CD8-positive, alpha-beta memory T cell (primary cell): ENCODE data around the gene MACF1. TPM values are rescaled to one million over a fixed set of nuclear protein-coding genes. Genes with fewer than 3 reads are reported as not detected.

ENCODE experiments used
- CTCF ChIA-PET: fragments of 350-600 bp; sonication (Branson Sonifier 250); formaldehyde crosslinking; loops from one replicate; lab custom pipeline; 2021; ENCODE audit warnings: antibody characterized with exemption; lab: Charles Lee
- POLR2A ChIA-PET: fragments of 350-600 bp; sonication (Branson Sonifier 250); formaldehyde crosslinking; loops from one replicate; lab custom pipeline; 2021; ENCODE audit warnings: antibody characterized with exemption; lab: Charles Lee
- DNase-seq, 5 donors: peaks; one replicate each; pipeline versions ENCODE4 v3.0.0 to v3.0.0-alpha.2; 2020 to 2022; ENCODE audit warnings: mixed read lengths in 1 of 5
- H3K27ac ChIP-seq: one replicate; pipeline ENCODE4 v1.7.0; 2013; ENCODE audit warnings: low read depth, mild to moderate bottlenecking, low read length, moderate library complexity
- H3K27me3 ChIP-seq: 2 replicates; pipeline ENCODE4 v1.7.0; 2013; ENCODE audit warnings: low read length, mild to moderate bottlenecking; ENCODE audit not compliant: insufficient read depth, poor library complexity, severe bottlenecking
- H3K36me3 ChIP-seq: 2 replicates; pipeline ENCODE4 v1.7.0; 2013; ENCODE audit warnings: mild to moderate bottlenecking, low read length, moderate library complexity; ENCODE audit not compliant: insufficient read depth
- H3K4me1 ChIP-seq: 2 replicates; pipeline ENCODE4 v1.7.0; 2013; ENCODE audit warnings: mild to moderate bottlenecking, low read length, moderate library complexity; ENCODE audit not compliant: insufficient read depth
- H3K4me3 ChIP-seq: 2 replicates; pipeline ENCODE4 v1.7.0; 2013; ENCODE audit warnings: mild to moderate bottlenecking, low read length
- H3K9me3 ChIP-seq: 2 replicates; pipeline ENCODE4 v1.7.0; 2013; ENCODE audit warnings: mild to moderate bottlenecking, low read length
- H3K27ac Mint-ChIP-seq, 8 donors: one replicate each; pipeline ENCODE4 v1.8.0; 2020 to 2021; ENCODE audit warnings: mixed read lengths in 8 of 8, mild to moderate bottlenecking in 6 of 8, inconsistent platforms in 3 of 8, moderate library complexity in 3 of 8
- H3K27me3 Mint-ChIP-seq, 2 donors: one replicate each; pipeline ENCODE4 v1.8.0; 2020 to 2021; ENCODE audit warnings: mixed read lengths in 2 of 2, mild to moderate bottlenecking in 1 of 2, moderate library complexity in 1 of 2
- H3K36me3 Mint-ChIP-seq, 3 donors: one replicate each; pipeline ENCODE4 v1.8.0; 2020 to 2021; ENCODE audit warnings: mixed read lengths in 3 of 3, inconsistent platforms in 1 of 3, mild to moderate bottlenecking in 1 of 3
- H3K4me1 Mint-ChIP-seq, 3 donors: one replicate each; pipeline ENCODE4 v1.8.0; 2020 to 2021; ENCODE audit warnings: mixed read lengths in 3 of 3, inconsistent platforms in 1 of 3, mild to moderate bottlenecking in 1 of 3
- H3K4me3 Mint-ChIP-seq, 7 donors: one replicate each; pipeline ENCODE4 v1.8.0; 2020 to 2021; ENCODE audit warnings: mixed read lengths in 7 of 7, mild to moderate bottlenecking in 6 of 7, moderate library complexity in 4 of 7, inconsistent platforms in 2 of 7
- H3K9me3 Mint-ChIP-seq, 5 donors: one replicate each; pipeline ENCODE4 v1.8.0; 2020 to 2022; ENCODE audit warnings: mixed read lengths in 5 of 5, mild to moderate bottlenecking in 3 of 5, moderate library complexity in 2 of 5, inconsistent platforms in 1 of 5
- polyA plus RNA-seq: library from polyadenylated mRNA; unstranded; fragments of 300-500 nt; fragmentation: Illumina TruSeq; gene quantifications from one replicate; pipeline ENCODE4 v1.2.3, GENCODE V29; 2021
- total RNA-seq, 2 experiments: library from RNA; stranded (reverse); gene quantifications; one replicate each; pipeline ENCODE4 v1.2.3, GENCODE V29; 2021

Gene MACF1
- total and polyA plus RNA-seq, 3 experiments from 2014 or later: 87.6 to 154 (median 151) TPM

GRCh38 chr1:39184354-39184818 is 20.1 kb upstream of the MACF1 start:
- Histone ChIP-seq H3K36me3 (no peaks in the 10 kb centered on the region), H3K4me3 (no peak overlapping the region), H3K4me1 (peaks cover 20% of the 10 kb centered on the region), H3K27me3 (no peaks in the 10 kb centered on the region), H3K9me3 (no peaks in the 10 kb centered on the region), H3K27ac (peak overlapping the region; percentile 4)
- Mint-ChIP-seq H3K27me3 (peaks cover 0 to 2% of the 10 kb centered on the region in 2 donors), H3K36me3 (no peaks in the 10 kb centered on the region), H3K9me3 (no peaks in the 10 kb centered on the region), H3K27ac (peak overlapping the region; percentile 84 to 96 (median 92)), H3K4me1 (peaks cover 26 to 40% (median 37%) of the 10 kb centered on the region in 3 donors), H3K4me3 (peak overlapping the region in 3 of 7 donors; percentile 0 to 30 (median 2))
- POLR2A ChIA-PET: interaction anchor here (0.7 to 1.1 kb wide), 2 partner anchors 8 to 33 kb away, joined by 3 to 6 read pairs; no protein-coding TSS in a partner anchor
- CTCF ChIA-PET: interaction anchor here (0.6 to 3.2 kb wide), 19 partner anchors 8 to 227 kb away, joined by 3 to 41 read pairs (median 4); no protein-coding TSS in a partner anchor
- no peak for DNase-seq

- no peaks in the 10 kb centered on the region for H3K27me3 ChIP-seq
- CTCF ChIA-PET: interaction anchor here (1.1 to 8.2 kb wide), 5 partner anchors 18 to 122 kb away, joined by 3 to 214 read pairs (median 4); partner anchors contain the start of gene MACF1
- H3K27ac ChIP-seq: no peak overlapping the region
- POLR2A ChIA-PET: no interaction called here
- H3K4me3 ChIP-seq: no peak overlapping the region
- Mint-ChIP-seq H3K27me3 (peaks cover 0 to 2% of the 10 kb centered on the region in 2 donors), H3K4me1 (peaks cover 39 to 60% (median 54%) of the 10 kb centered on the region in 3 donors), H3K9me3 (no peaks in the 10 kb centered on the region), H3K4me3 (no peak overlapping the region), H3K36me3 (no peaks in the 10 kb centered on the region), H3K27ac (peak overlapping the region in 3 of 8 donors; percentile 4 to 80 (median 30))
- no peaks in the 10 kb centered on the region for H3K9me3 ChIP-seq
- no peak for DNase-seq
- H3K36me3 ChIP-seq: no peaks in the 10 kb centered on the region
- peaks cover 34% of the 10 kb centered on the region for H3K4me1 ChIP-seq
Observed at GRCh38 chr1:39187275-39188046, 17.0 kb upstream of the MACF1 start.

- no peaks in the 10 kb centered on the region for H3K36me3 Mint-ChIP-seq
- Histone ChIP-seq H3K27ac (no peak overlapping the region), H3K36me3 (no peaks in the 10 kb centered on the region), H3K4me3 (no peak overlapping the region), H3K9me3 (no peaks in the 10 kb centered on the region), H3K4me1 (peaks cover 42% of the 10 kb centered on the region), H3K27me3 (no peaks in the 10 kb centered on the region)
- H3K27me3 Mint-ChIP-seq: peaks cover 0 to 2% of the 10 kb centered on the region in 2 donors
- H3K27ac Mint-ChIP-seq: peak overlapping the region in 3 of 8 donors; percentile 4 to 60 (median 55)
- peaks cover 42 to 62% (median 55%) of the 10 kb centered on the region in 3 donors for H3K4me1 Mint-ChIP-seq
- DNase-seq: no peak
- no peaks in the 10 kb centered on the region for H3K9me3 Mint-ChIP-seq
- ChIA-PET POLR2A (no interaction called here), CTCF (interaction anchor here (6.3 to 8.2 kb wide), 2 partner anchors 70 to 91 kb away, joined by 37 to 214 read pairs; no protein-coding TSS in a partner anchor)
- no peak overlapping the region for H3K4me3 Mint-ChIP-seq
Observed at GRCh38 chr1:39189592-39190041, 14.9 kb upstream of the MACF1 start.

- Mint-ChIP-seq H3K4me3 (no peak overlapping the region), H3K27ac (peak overlapping the region in 4 of 8 donors; percentile 4 to 61 (median 22)), H3K36me3 (no peaks in the 10 kb centered on the region), H3K9me3 (no peaks in the 10 kb centered on the region), H3K27me3 (no peaks in the 10 kb centered on the region), H3K4me1 (peaks cover 46 to 66% (median 57%) of the 10 kb centered on the region in 3 donors)
- ChIA-PET CTCF (interaction anchor here (3.5 to 8.2 kb wide), 5 partner anchors 17 to 91 kb away, joined by 12 to 214 read pairs (median 43); partner anchors contain the start of gene MACF1), POLR2A (no interaction called here)
- Histone ChIP-seq H3K9me3 (no peaks in the 10 kb centered on the region), H3K27me3 (no peaks in the 10 kb centered on the region), H3K4me3 (no peak overlapping the region), H3K4me1 (peaks cover 44% of the 10 kb centered on the region), H3K36me3 (no peaks in the 10 kb centered on the region), H3K27ac (no peak overlapping the region)
- DNase-seq: no peak
Observed at GRCh38 chr1:39190096-39190495, 14.4 kb upstream of the MACF1 start.

GRCh38 chr1:39194398-39195051 is 10.0 kb upstream of the MACF1 start:
- Mint-ChIP-seq H3K4me3 (peak overlapping the region in 5 of 7 donors; percentile 16 to 78 (median 38)), H3K4me1 (peaks cover 63 to 75% (median 74%) of the 10 kb centered on the region in 3 donors), H3K36me3 (no peaks in the 10 kb centered on the region), H3K27me3 (no peaks in the 10 kb centered on the region), H3K27ac (peak overlapping the region; percentile 48 to 97 (median 90)), H3K9me3 (no peaks in the 10 kb centered on the region)
- H3K27me3 ChIP-seq: no peaks in the 10 kb centered on the region
- peaks cover 72% of the 10 kb centered on the region for H3K4me1 ChIP-seq
- no peaks in the 10 kb centered on the region for H3K9me3 ChIP-seq
- ChIA-PET POLR2A (interaction anchor here (0.7 to 4.1 kb wide), 4 partner anchors 11 to 64 kb away, joined by 4 to 27 read pairs (median 4); partner anchors contain the start of gene MACF1), CTCF (interaction anchor here (0.9 to 8.2 kb wide), 8 partner anchors 11 to 96 kb away, joined by 3 to 214 read pairs (median 38); partner anchors contain the start of gene MACF1)
- no peak overlapping the region for H3K4me3 ChIP-seq
- no peak overlapping the region for H3K27ac ChIP-seq
- no peak for DNase-seq
- H3K36me3 ChIP-seq: no peaks in the 10 kb centered on the region

GRCh38 chr1:39195166-39196111 is 9.1 kb upstream of the MACF1 start:
- POLR2A ChIA-PET: interaction anchor here (1.1 to 1.3 kb wide), 2 partner anchors 19 to 63 kb away, joined by 4 read pairs; no protein-coding TSS in a partner anchor

More at GRCh38 chr1:39195166-39196111, 9.1 kb upstream of the MACF1 start:
- Mint-ChIP-seq H3K27ac (peak overlapping the region; percentile 82 to 97 (median 90)), H3K27me3 (no peaks in the 10 kb centered on the region), H3K9me3 (no peaks in the 10 kb centered on the region), H3K36me3 (no peaks in the 10 kb centered on the region), H3K4me1 (peaks cover 70 to 79% (median 78%) of the 10 kb centered on the region in 3 donors), H3K4me3 (peak overlapping the region; percentile 38 to 83 (median 70))
- CTCF ChIA-PET: interaction anchor here (0.9 to 8.2 kb wide), 7 partner anchors 10 to 96 kb away, joined by 3 to 214 read pairs (median 37); no protein-coding TSS in a partner anchor
- Histone ChIP-seq H3K36me3 (no peaks in the 10 kb centered on the region), H3K4me3 (peak overlapping the region; percentile 44), H3K4me1 (peaks cover 72% of the 10 kb centered on the region), H3K9me3 (no peaks in the 10 kb centered on the region), H3K27ac (peak overlapping the region; percentile 60), H3K27me3 (no peaks in the 10 kb centered on the region)
- peak in 1 of 5 donors; percentile 42 for DNase-seq
